Coronary artery (tissue), 2 donors: Measurements from ENCODE around the gene FADS1.

Experiments used
- DNase-seq: peaks from one replicate; pipeline ENCODE4 v3.0.0-alpha.2; 2017; ENCODE audit warnings: low spot score
- H3K27ac ChIP-seq, 2 donors: fragments of 200-600 bp; sonication (generic); one replicate each; pipeline ENCODE4 v1.5.1; 2016 to 2019
- H3K4me3 ChIP-seq: fragments of 200-600 bp; sonication (generic); 2 replicates; pipeline ENCODE4 v1.5.1; 2016; ENCODE audit warnings: mild to moderate bottlenecking, moderate library complexity
- TF ChIP-seq, protein P1 (sequence below): fragments of 200-600 bp; sonication (generic); IDR thresholded peaks from one replicate; pipeline ENCODE4 v1.5.1; 2019; ENCODE audit warnings: antibody characterized with exemption

FADS1 gene

DNA sequence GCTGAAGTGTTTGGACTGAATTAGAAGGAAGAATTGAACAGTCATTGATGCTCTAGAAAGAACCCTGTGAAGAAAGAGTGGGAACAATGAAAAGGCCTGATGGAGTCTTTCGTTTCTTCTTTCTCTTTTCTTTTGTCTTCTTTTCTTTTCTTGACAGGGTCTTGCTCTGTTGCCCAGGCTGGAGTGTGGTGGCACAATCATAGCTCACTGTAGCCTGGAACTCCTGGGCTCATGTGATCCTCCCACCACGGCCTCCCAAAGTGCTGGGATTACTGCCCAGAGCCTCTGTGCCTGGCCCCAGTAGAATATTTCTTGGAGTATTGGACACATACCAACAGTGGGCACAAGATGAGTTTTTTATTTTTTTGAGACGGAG lies 23.0 kb downstream of the FADS1 start:
- Histone ChIP-seq H3K27ac (no peak overlapping the region), H3K4me3 (peak overlapping the region; percentile 89)
- no peak for DNase-seq
- TF ChIP-seq, protein P1, sequence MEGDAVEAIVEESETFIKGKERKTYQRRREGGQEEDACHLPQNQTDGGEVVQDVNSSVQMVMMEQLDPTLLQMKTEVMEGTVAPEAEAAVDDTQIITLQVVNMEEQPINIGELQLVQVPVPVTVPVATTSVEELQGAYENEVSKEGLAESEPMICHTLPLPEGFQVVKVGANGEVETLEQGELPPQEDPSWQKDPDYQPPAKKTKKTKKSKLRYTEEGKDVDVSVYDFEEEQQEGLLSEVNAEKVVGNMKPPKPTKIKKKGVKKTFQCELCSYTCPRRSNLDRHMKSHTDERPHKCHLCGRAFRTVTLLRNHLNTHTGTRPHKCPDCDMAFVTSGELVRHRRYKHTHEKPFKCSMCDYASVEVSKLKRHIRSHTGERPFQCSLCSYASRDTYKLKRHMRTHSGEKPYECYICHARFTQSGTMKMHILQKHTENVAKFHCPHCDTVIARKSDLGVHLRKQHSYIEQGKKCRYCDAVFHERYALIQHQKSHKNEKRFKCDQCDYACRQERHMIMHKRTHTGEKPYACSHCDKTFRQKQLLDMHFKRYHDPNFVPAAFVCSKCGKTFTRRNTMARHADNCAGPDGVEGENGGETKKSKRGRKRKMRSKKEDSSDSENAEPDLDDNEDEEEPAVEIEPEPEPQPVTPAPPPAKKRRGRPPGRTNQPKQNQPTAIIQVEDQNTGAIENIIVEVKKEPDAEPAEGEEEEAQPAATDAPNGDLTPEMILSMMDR, result no peak

DNA sequence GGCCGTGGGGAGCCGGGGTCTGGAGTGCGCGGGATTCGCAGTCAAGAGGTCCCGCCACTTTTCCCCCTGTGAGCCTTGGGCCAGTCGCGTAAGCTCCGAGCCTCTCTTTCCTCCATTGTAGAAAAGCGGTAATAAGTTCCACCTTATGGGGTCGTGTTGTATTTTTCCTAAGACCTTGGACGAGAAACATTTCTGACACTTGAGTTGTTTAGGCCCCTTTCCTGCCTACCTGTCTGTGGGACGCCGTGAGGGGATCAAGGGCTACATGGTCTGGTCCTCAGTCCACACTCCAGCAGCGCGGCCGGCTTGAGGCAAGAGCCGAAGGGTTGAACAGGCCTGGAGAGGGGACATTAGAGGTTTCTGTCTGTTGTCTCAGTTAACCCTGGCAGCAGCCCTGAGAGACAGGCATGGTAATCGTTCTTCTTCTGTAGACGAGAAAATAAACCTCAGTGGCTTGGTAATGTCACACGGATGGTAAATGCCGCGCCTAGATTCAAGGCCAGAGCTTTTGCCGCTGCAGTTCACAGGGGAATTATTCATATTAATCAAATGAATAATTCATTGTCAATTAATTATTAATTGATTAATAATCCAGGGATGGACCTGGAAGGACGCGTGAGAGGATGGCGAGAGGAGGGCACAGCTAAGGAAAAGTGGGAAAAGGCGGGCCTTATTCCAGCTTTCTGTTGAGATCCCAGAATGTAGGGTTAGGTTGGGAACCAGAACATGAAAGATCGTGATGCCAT lies 23.5 kb downstream of the FADS1 start:
- peak overlapping the region; percentile 89 for H3K4me3 ChIP-seq
- TF ChIP-seq, protein P1, result no peak
- no peak for DNase-seq
- H3K27ac ChIP-seq, result peak overlapping the region; percentile 94

DNA sequence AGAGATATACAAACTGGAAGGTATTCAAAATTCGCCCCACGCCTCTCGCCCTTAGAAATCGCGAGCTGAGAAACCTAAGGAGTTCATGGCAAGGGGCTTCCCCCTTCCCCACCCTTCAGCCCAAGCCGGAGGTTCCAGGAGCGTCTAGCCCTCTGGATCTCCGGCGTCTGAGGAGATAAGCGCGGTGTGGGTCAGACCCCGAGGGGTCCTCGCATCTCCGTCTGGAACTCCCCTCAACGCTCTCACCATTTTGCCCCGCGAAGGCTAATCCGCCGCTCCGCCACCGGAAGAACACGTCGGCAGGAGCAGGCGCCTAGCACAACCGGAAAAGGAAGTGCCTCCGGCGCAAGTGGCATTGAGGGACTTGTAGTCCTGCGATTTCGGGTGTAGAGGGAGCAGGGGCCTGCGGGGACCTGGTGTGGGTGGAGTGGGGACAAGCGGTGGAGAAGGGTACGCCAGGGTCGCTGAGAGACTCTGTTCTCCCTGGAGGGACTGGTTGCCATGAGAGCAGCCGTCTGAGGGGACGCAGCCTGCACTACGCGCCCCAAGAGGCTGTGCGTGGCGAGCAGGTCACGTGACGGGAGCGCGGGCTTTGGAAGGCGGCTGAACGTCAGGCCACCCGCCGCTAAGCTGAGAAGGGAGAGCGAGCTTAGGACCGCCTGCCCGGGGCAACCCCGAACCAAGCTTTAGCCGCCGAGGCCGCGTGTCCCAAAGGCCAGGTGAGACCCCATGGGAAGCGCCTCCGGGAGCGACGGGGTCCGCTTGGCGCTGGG lies 24.3 kb downstream of the FADS1 start, which contains the start of the genes FEN1 and TMEM258:
FEN1 (plus strand) TSS at position 602 of the 773 bp plus-strand sequence. CDS start 2,451 bp downstream, outside the sequence.
TMEM258 (minus strand) TSS at position 290 of the 773 bp plus-strand sequence; CDS start at position 249, 41 bp downstream.
- peak; percentile 94 for DNase-seq
- Histone ChIP-seq H3K4me3 (peak within 1 kb of the TSS; percentile 89), H3K27ac (peak within 1 kb of the TSS; percentile 94)
- TF ChIP-seq, protein P1, result no peak

DNA sequence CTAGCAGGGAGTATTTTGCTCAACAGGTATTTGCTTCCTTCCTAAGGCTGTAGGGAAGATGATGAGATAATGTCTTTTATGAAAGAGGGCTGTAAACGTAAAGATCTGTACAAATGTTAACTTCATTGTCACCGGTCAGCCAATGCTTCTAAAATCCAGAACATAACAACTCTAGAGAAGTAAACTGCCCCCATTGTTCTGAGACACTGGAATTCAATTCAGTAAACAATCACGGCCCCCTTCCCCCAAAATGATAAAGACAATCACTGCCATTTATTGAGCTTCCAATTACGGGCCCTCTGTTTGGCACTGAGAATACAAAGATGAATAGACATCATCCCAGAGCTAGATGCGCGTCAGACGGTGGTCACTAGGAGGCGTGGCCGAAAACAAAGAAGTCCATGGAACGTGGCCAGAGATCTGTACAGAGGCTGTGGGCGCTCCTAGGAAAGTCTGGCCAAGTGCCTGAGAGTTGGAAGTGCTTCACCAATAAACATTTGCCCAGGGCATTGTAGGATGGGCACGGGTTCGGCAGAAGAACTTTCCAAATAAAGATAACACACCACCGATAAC lies 25.0 kb downstream of the FADS1 start:
- no peak for DNase-seq
- H3K4me3 ChIP-seq, result peak overlapping the region; percentile 89
- TF ChIP-seq, protein P1, result no peak
- H3K27ac ChIP-seq, result peak overlapping the region; percentile 94

DNA sequence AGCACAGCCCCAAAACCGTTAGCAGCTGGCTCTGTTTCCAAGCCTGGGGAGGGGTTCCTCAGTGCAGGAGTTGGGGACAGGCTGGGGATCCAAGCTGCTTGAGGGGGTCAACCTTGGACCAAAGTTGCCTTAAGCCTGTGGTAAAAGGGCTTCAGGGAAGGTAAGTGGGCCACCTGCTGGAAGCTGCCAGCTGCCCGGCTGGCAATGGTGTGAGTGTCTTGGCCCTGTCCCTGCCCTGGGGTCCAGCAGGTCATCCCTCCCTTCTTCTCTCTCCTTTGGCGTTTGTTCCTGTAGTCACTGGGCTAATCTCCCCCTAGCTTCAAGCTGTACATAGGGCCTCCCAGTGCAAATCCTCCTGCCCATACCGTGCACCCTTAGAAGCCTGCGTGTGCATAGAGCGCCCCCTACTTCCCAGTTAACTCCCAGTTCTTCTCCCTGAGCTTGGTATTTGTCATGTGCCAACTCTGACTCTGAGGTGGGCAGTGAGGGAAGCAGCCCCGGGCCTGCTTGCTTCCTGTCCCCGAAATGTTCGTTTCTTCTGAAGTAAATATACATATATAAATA lies 28.8 kb downstream of the FADS1 start:
- no peak overlapping the region for H3K4me3 ChIP-seq
- no peak for DNase-seq
- no peak overlapping the region for H3K27ac ChIP-seq
- TF ChIP-seq, protein P1, result no peak

DNA sequence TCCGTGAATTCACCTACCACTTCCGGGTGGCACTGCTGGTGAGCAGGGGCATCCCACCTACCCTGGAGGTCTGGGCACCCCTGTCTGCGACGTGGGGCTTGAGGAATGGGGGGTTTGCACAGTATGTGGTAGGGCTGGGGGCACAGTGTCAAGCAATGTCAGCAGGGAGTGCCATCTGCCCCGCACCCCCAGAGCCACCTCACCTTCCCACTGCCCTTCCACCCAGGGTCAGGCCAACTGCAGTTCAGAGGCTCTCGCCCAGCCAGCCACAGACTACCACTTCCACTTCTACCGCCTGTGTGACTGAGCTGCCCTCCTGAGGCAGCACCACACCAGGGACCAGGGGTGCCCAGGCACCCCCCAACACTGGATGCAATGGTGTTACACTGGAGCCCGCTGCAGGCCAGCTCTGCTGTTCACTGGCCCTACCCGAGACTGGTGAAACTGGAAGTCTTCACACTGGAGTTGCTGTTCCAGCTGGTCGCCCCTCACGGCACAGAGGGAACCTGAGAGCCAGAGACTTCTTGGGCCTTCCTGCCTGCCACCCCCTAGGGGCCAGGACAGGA lies 30.9 kb downstream of the FADS1 start:
- Histone ChIP-seq H3K4me3 (no peak overlapping the region), H3K27ac (no peak overlapping the region)
- DNase-seq, result no peak
- TF ChIP-seq, protein P1, result no peak
